H1 (cell line): ENCODE measurements around the gene PLCB1. TPM values are rescaled to one million over a fixed set of nuclear protein-coding genes. Genes with fewer than 3 reads are reported as not detected.

Experiments
- CTCF ChIA-PET: fragments of 300-600 bp; sonication (Branson Sonifier 250); formaldehyde crosslinking; loops from one replicate; lab custom pipeline; 2021; ENCODE audit not compliant: partially characterized antibody; lab: Charles Lee
- POLR2A ChIA-PET: fragments of 300-600 bp; sonication (Branson Sonifier 250); formaldehyde crosslinking; loops from one replicate; lab custom pipeline; 2021; ENCODE audit warnings: inconsistent platforms; ENCODE audit not compliant: partially characterized antibody; lab: Charles Lee
- DNase-seq, 2 experiments: peaks; one replicate each; pipeline versions ENCODE4 v3.0.0 to v3.0.0-alpha.2; 2010 to 2022; ENCODE audit warnings: low spot score in 2 of 2, low read depth in 1 of 2, mixed read lengths in 1 of 2
- FAIRE-seq: peaks from 2 replicates; lab custom pipeline; 2011; peaks lifted over from hg19 to GRCh38; lab: Jason Lieb, UNC
- H2AFZ ChIP-seq: 2 replicates; pipeline ENCODE4 v1.8.1; 2012; ENCODE audit warnings: low read length, inconsistent platforms
- H2AK5ac ChIP-seq: 2 replicates; pipeline ENCODE4 v1.6.1; 2013; ENCODE audit warnings: low read depth, low read length
- H2BK120ac ChIP-seq: replicated peaks from 2 replicates; pipeline ENCODE3; 2013; ENCODE audit warnings: low read depth, low read length, inconsistent platforms
- H2BK12ac ChIP-seq: 2 replicates; pipeline ENCODE4 v1.6.1; 2013; ENCODE audit warnings: low read depth, low read length
- H2BK15ac ChIP-seq: 2 replicates; pipeline ENCODE4 v1.6.1; 2013; ENCODE audit warnings: low read length
- H2BK20ac ChIP-seq: 2 replicates; pipeline ENCODE4 v1.6.1; 2013; ENCODE audit warnings: low read length
- H2BK5ac ChIP-seq: 2 replicates; pipeline ENCODE4 v1.6.1; 2013; ENCODE audit warnings: low read depth, low read length
- H3K14ac ChIP-seq: 2 replicates; pipeline ENCODE4 v1.6.1; 2013; ENCODE audit warnings: inconsistent platforms; ENCODE audit not compliant: insufficient read length
- H3K18ac ChIP-seq: 2 replicates; pipeline ENCODE4 v1.6.1; 2013; ENCODE audit warnings: low read length; ENCODE audit errors: extremely low read depth
- H3K23ac ChIP-seq: 2 replicates; pipeline ENCODE4 v1.6.1; 2013; ENCODE audit warnings: inconsistent platforms; ENCODE audit not compliant: insufficient read length
- H3K23me2 ChIP-seq: 2 replicates; pipeline ENCODE4 v1.6.1; 2013; ENCODE audit warnings: low read depth, low read length
- H3K27ac ChIP-seq: 2 replicates; pipeline ENCODE4 v1.6.1; 2011; ENCODE audit warnings: low read depth, low read length, inconsistent platforms
- H3K27me3 ChIP-seq, 4 experiments: replicated peaks in 1 of 4; 1 replicate in 1 of 4; 2 replicates in 3 of 4; pipeline versions ENCODE4 v1.6.1 to v1.8.1; 2011 to 2013; ENCODE audit warnings: low read length in 3 of 4, mild to moderate bottlenecking in 3 of 4, inconsistent platforms in 2 of 4, mixed read lengths in 2 of 4, moderate library complexity in 1 of 4; ENCODE audit not compliant: control insufficient read depth in 3 of 4, insufficient read depth in 3 of 4; ENCODE audit errors: extremely low read depth in 1 of 4
- H3K36me3 ChIP-seq, 4 experiments: 2 replicates each; pipeline versions ENCODE4 v1.6.1 to v1.8.1; 2011 to 2013; ENCODE audit warnings: mild to moderate bottlenecking in 4 of 4, low read length in 3 of 4, moderate library complexity in 2 of 4, control low read depth in 1 of 4, inconsistent platforms in 1 of 4; ENCODE audit not compliant: insufficient read depth in 4 of 4, control insufficient read depth in 2 of 4
- H3K4ac ChIP-seq: replicated peaks from 2 replicates; pipeline ENCODE3; 2013; ENCODE audit warnings: low read length, low read depth, mixed read lengths, inconsistent platforms; ENCODE audit not compliant: insufficient read length
- H3K4me1 ChIP-seq, 4 experiments: replicated peaks in 1 of 4; 1 replicate in 1 of 4; 2 replicates in 3 of 4; pipeline versions ENCODE4 v1.6.1 to v1.8.1; 2011 to 2013; ENCODE audit warnings: low read length in 3 of 4, inconsistent platforms in 2 of 4, mixed read lengths in 1 of 4; ENCODE audit not compliant: insufficient read depth in 4 of 4, control insufficient read depth in 3 of 4
- H3K4me2 ChIP-seq, 2 experiments: 2 replicates each; pipeline versions ENCODE4 v1.6.1 to v1.8.1; 2011 to 2013; ENCODE audit warnings: low read depth in 2 of 2, low read length in 2 of 2, control low read depth in 1 of 2, inconsistent platforms in 1 of 2, mild to moderate bottlenecking in 1 of 2; ENCODE audit not compliant: insufficient read depth in 1 of 2
- H3K4me3 ChIP-seq, 4 experiments: fragments of 200-600, 300-600 bp in 1 of 4; sonication (generic), shearing (Covaris generic), sonication (Bioruptor Twin) in 1 of 4; 2 replicates each; pipeline versions ENCODE4 v1.5.1 to v1.8.1; 2011 to 2016; ENCODE audit warnings: low read length in 4 of 4, low read depth in 3 of 4, control low read depth in 2 of 4, inconsistent platforms in 2 of 4, mild to moderate bottlenecking in 2 of 4, mixed read lengths in 1 of 4, moderate library complexity in 1 of 4; ENCODE audit not compliant: insufficient read depth in 2 of 4; ENCODE audit errors: extremely low read depth in 1 of 4
- H3K56ac ChIP-seq: replicated peaks from 2 replicates; pipeline ENCODE3; 2013; ENCODE audit warnings: low read depth, mild to moderate bottlenecking, mixed read lengths, low read length, inconsistent platforms; ENCODE audit not compliant: insufficient read length
- H3K79me1 ChIP-seq: 2 replicates; pipeline ENCODE4 v1.6.1; 2013; ENCODE audit warnings: low read depth, low read length, control low read depth
- H3K79me2 ChIP-seq, 2 experiments: 2 replicates each; pipeline versions ENCODE4 v1.6.1 to v1.8.1; 2012 to 2013; ENCODE audit warnings: low read length in 2 of 2, mild to moderate bottlenecking in 2 of 2, inconsistent platforms in 1 of 2; ENCODE audit not compliant: insufficient read depth in 2 of 2, control insufficient read depth in 1 of 2
- H3K9ac ChIP-seq, 4 experiments: replicated peaks in 1 of 4; 1 replicate in 1 of 4; 2 replicates in 3 of 4; pipeline versions ENCODE4 v1.6.1 to v1.8.1; 2011 to 2013; ENCODE audit warnings: low read depth in 3 of 4, low read length in 3 of 4, control low read depth in 2 of 4, mild to moderate bottlenecking in 2 of 4, moderate library complexity in 2 of 4, inconsistent platforms in 1 of 4; ENCODE audit errors: extremely low read depth in 1 of 4
- H3K9me3 ChIP-seq, 2 experiments: 2 replicates each; pipeline versions ENCODE4 v1.6.1 to v1.8.1; 2012 to 2013; ENCODE audit warnings: mild to moderate bottlenecking in 2 of 2, moderate library complexity in 2 of 2, control low read depth in 1 of 2, inconsistent platforms in 1 of 2, low read depth in 1 of 2, low read length in 1 of 2, mixed read lengths in 1 of 2; ENCODE audit not compliant: insufficient read depth in 2 of 2
- H4K20me1 ChIP-seq, 2 experiments: replicated peaks in 1 of 2; 2 replicates each; pipeline versions ENCODE3 to v1.8.1; 2011 to 2013; ENCODE audit warnings: inconsistent platforms in 2 of 2, low read length in 2 of 2, mild to moderate bottlenecking in 1 of 2; ENCODE audit not compliant: insufficient read depth in 2 of 2, control insufficient read depth in 1 of 2
- H4K5ac ChIP-seq: 2 replicates; pipeline ENCODE4 v1.6.1; 2013; ENCODE audit warnings: low read length, low read depth, mixed read lengths, inconsistent platforms; ENCODE audit not compliant: insufficient read length
- H4K8ac ChIP-seq: 2 replicates; pipeline ENCODE4 v1.8.0; 2013; ENCODE audit warnings: mild to moderate bottlenecking, moderate library complexity, low read length, inconsistent platforms; ENCODE audit not compliant: insufficient read depth; ENCODE audit errors: extremely low read depth
- H4K91ac ChIP-seq: replicated peaks from 2 replicates; pipeline ENCODE3; 2013; ENCODE audit warnings: low read length, mixed read lengths, inconsistent platforms; ENCODE audit not compliant: insufficient read length
- BRCA1 ChIP-seq: IDR thresholded peaks from 2 replicates; pipeline ENCODE4 v1.6.1; 2012; ENCODE audit warnings: low read depth, low read length, improper control_type of control experiment
- WGBS, 2 experiments: shearing (Covaris generic) in 1 of 2; methylation state at CpG; one replicate each; pipeline versions ENCODE4 v1.1.6 to v1.1.7; 2013 to 2015; ENCODE audit warnings: low lambda C conversion rate in 2 of 2, mixed read lengths in 2 of 2, inconsistent platforms in 1 of 2, low coverage in 1 of 2, missing lambda C conversion rate in 1 of 2; ENCODE audit not compliant: insufficient replicate concordance in 2 of 2, insufficient coverage in 1 of 2, insufficient read length in 1 of 2; ENCODE audit errors: extremely low coverage in 1 of 2, missing lambda C conversion rate in 1 of 2; 5-methylcytosine and 5-hydroxymethylcytosine counted together
- polyA plus RNA-seq, 7 experiments: library from polyadenylated mRNA; depleted of rRNA in 3 of 7; stranded (reverse) in 5 of 7; unstranded in 2 of 7; fragments of >200 nt in 5 of 7; fragments of 200-250 nt in 2 of 7; gene quantifications; 1 replicate in 5 of 7; 2 replicates in 1 of 7; 4 replicates in 1 of 7; pipeline versions ENCODE4 v1.2.1 to v1.2.3, GENCODE V29; 2011 to 2013; ENCODE audit warnings: missing spikeins in 2 of 7, mixed read lengths in 2 of 7
- total RNA-seq: library from RNA; stranded (reverse); fragmentation: NEBNext Ultra II Directional; extraction: Animal tissue kit (Norgen Biotek cat#: 25700); gene quantifications from 2 replicates; pipeline ENCODE4 v1.2.1, GENCODE V29; 2021

PLCB1 gene
- total and polyA plus RNA-seq, 2 of the 8 experiments (the other 6 are each of a cell fraction or from before 2014, with no cell fraction given): 2.6 to 9.1 TPM

DNA sequence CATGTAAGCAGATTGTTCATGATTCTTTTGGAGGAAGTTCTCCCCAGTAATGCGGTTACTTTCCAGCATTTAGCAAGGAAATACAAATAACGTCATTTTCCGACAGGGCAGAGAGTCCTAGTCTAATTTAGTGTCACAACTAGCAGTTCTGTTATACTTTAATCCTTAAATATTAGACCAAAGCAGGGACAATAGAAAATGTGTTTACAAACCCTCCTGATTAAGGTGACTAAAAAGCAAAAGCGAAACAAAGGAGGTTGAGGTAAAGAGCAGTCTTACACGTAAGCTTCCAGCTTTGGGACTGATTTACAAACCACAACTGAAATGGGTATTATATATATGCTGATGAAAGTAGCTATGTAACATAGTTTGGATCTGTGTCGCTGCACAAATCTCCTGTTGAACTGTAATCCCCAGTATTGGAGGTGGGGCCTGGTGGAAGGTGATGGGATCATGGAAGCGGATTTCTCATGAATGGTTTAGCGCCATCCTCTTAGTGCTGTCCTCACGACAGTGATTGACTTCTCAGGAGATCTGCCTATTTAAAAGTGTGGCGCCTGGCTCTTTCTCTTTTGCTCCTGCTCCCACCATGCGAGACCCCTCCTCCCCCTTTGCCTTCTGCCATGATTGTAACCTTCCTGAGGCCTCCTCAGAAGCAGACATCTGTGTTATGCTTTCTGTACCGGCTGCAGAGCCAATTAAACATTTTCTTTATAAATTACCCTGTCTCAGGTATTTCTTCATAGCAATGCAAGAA, 81.9 kb downstream of the PLCB1 start:
- Histone ChIP-seq H3K9me3 (no peaks in the 10 kb centered on the region), H3K18ac (no peak overlapping the region), H3K79me1 (no peaks in the 10 kb centered on the region), H3K4ac (no peak overlapping the region), H2AK5ac (no peak overlapping the region), H2BK120ac (no peak overlapping the region), H4K5ac (no peak overlapping the region), H3K4me3 (no peak overlapping the region), H4K20me1 (no peaks in the 10 kb centered on the region), H4K8ac (no peak overlapping the region), H3K56ac (no peak overlapping the region), H3K27me3 (no peaks in the 10 kb centered on the region), H3K79me2 (no peaks in the 10 kb centered on the region), H3K14ac (no peak overlapping the region), H3K23me2 (no peaks in the 10 kb centered on the region; the same call in 1 of the 2 replicates), H2AFZ (no peak overlapping the region), H3K27ac (no peak overlapping the region), H2BK20ac (no peak overlapping the region), H4K91ac (no peak overlapping the region), H3K9ac (no peak overlapping the region), H3K4me1 (peaks cover 0 to 11% (median 3%) of the 10 kb centered on the region in 4 experiments; a peak in 6 of 7 replicates), H2BK5ac (no peak overlapping the region), H2BK12ac (no peak overlapping the region), H3K4me2 (no peak overlapping the region), H3K36me3 (no peaks in the 10 kb centered on the region), H3K23ac (no peak overlapping the region), H2BK15ac (no peak overlapping the region)
- FAIRE-seq: no peak
- ChIA-PET POLR2A (no interaction called here), CTCF (interaction anchor here (1.2 kb wide), 1 partner anchor 24 kb away, joined by 3 read pairs; no protein-coding TSS in a partner anchor)
- DNase-seq: no peak
- WGBS, 2 experiments: 92% methylated on average over 12 of the region's 12 CpGs; no CpG with 5 or more reads in 1 of the 2 experiments
- TF ChIP-seq BRCA1: no peak
